GM18519 (cell line): ENCODE data around the gene NECAB2.

Source experiments
- ATAC-seq: cut with Tn5 transposase; IDR thresholded peaks from one replicate; pipeline ENCODE4 v1.9.1; 2021; ENCODE audit warnings: mild to moderate bottlenecking, moderate library complexity; ENCODE audit not compliant: unreplicated experiment, low FRiP score

Gene NECAB2

DNA sequence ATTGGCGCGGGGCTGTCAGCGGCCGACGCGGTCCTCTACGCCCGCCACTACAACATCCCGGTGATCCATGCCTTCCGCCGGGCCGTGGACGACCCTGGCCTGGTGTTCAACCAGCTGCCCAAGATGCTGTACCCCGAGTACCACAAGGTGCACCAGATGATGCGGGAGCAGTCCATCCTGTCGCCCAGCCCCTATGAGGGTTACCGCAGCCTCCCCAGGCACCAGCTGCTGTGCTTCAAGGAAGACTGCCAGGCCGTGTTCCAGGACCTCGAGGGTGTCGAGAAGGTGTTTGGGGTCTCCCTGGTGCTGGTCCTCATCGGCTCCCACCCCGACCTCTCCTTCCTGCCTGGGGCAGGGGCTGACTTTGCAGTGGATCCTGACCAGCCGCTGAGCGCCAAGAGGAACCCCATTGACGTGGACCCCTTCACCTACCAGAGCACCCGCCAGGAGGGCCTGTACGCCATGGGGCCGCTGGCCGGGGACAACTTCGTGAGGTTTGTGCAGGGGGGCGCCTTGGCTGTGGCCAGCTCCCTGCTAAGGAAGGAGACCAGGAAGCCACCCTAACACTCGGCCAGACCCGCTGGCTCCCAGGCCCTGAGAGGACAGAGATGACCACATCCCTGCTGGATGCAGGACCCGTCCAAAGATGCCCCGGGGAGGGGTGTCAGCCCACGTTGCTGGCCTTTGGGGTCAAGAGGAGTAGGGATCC is 2.4 kb upstream of the NECAB2 start:
- ATAC-seq, result no peak

DNA sequence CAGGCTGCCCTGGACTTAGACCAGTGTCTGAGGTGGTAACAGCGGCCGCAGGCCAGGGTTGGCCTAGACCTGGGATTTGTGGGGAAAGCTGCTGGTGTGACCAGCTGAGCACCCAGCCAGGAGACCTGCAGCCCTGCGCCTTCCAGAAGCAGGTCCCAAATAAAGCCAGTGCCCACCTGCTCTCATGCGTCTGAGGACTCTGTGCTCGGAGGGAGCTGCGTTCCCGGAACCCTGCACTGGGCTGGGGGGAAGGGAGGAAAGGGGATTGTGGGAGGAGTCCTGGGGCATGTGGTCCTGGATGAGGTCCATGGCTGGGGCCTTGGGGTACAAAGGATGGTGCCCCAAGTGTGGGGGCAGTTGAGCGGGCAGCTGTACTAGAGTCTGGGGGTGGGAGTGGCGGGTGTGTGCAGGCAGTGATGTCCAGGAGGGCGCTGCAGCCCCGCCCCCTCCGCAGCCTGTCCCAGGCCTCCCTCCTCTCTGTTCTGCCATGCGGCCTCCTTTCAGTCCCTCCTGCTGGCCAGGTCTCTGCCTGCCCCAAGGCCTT is 1.8 kb upstream of the NECAB2 start:
- no peak for ATAC-seq

DNA sequence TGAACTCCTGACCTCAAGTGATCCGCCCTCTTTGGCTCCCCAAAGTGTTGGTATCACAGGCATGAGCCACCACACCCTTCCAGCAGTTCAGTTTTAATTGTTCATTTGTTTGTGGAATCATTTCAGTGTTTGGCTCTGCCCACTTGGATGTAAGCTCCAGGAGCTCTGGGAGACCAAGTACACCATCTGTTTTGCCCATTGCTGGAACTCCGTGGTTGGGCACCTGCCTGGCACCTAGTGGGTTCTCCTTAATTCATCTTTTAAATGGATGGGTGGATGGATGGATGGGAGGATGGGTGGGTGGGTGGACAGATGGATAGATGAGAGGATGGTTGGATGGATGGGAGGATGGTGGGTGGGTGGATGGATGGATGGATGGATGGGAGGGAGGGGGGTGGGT is 953 bp upstream of the NECAB2 start:
- no peak for ATAC-seq

DNA sequence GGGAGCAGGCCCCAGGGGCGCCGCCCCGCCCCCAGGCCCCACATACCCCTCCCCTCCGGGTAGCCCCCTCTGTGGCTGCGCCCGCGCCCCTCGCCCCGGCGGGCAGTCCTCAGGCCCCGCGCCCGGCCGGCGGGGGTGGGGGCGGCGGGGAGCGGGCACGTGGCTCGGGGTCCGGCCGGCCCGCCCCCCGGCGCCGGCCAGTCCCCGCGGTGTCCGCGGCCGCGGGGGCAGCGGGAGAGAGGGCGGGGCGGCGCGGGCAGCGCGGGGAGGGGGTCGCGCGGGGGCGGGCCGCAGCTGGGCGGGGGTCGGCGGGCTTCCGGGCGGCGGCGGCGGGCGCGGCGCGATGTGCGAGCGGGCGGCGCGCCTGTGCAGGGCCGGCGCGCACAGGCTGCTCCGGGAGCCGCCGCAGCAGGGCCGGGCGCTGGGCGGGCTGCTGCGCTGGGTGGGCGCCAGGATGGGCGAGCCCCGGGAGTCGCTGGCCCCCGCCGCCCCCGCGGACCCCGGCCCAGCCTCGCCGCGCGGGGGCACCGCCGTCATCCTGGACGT is 335 bp downstream of the NECAB2 start:
- ATAC-seq, result no peak

DNA sequence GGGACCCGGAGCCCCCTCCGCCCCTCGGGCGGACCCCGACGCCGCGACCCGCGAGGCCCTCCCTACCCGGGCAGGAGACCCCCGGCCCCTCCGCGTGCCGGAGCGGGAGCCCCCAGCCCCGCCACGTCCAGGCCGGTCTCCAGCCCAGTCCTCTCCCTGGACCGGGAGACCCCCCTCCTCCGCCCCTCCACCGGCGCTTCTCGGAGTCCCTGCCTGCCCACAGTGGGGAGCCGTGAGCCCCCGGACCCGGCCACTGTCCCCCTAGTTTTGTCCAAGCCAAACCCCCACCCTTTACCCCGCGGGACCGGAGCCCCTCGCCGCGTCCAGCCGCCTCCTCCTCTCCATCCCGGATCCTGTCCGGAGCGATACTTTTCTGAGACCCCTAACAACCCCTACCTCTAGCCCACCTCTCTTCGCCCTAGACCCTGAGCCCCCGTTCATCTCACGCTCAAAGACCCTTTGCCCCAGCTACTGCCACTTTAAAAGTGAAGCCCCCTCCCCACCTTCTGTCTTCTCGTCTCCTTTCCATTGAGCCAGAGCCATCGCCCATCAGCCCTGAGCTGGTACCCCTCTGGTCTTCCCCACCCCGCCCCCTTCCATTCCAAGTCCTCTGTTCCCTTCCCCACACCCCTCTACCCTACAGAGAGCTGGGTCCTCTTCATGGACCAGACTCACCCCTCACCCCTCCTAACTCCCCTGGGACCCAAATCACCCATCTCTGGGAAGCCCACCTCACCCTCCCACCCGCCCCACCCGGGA is 1.0 kb downstream of the NECAB2 start:
- ATAC-seq, result no peak

DNA sequence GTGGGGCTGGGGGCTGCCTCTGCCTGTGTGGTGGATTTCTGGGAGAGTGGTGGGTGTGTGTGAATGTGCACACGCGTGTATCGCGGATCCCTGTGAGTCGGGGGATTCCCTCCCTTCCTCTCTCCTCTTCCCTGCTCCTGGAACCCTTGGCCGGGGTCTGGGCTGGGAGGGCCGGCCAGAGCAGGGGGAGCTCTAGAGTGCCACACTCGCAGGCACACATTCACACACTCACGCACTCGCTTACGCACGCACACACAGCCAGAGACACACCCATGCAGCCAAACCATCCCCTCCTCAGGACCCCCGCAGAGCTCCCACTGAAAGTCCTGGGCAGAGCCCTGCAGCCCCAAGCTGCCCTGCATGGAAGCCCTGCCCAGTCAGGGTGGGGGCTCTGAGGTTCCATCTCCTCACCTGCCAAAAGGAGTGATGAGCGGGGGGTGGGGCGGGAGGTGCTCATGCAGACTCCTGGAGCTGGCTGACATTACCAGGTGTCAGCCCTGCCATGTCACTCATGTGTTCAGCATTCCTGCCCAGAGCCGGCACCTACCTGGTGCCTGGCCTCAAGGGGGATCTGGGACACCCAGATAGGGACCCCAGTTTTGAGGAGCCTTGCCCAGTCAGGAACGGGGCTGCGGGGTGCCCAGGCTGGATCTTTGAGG is 1.9 kb downstream of the NECAB2 start:
- ATAC-seq, result no peak

DNA sequence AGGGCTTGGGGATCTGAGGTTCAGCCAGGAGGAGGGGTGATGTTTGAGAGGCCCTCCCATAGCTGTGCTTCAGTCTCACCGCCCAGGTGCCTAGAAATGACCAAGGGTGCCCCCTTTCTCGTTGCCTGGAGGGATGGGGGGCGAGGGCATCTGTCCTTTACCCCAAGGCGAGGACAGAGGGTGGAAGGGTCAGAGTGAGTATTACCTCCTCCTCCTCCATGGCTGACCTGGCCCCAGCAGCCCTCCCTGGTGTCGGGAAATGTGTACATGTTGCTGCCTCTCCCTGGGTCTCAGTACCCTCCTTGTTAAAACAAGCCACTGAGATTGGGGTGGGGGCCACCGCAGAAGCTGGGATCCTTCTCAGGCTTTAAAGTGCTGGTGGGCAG is 2.4 kb downstream of the NECAB2 start:
- ATAC-seq, result no peak

DNA sequence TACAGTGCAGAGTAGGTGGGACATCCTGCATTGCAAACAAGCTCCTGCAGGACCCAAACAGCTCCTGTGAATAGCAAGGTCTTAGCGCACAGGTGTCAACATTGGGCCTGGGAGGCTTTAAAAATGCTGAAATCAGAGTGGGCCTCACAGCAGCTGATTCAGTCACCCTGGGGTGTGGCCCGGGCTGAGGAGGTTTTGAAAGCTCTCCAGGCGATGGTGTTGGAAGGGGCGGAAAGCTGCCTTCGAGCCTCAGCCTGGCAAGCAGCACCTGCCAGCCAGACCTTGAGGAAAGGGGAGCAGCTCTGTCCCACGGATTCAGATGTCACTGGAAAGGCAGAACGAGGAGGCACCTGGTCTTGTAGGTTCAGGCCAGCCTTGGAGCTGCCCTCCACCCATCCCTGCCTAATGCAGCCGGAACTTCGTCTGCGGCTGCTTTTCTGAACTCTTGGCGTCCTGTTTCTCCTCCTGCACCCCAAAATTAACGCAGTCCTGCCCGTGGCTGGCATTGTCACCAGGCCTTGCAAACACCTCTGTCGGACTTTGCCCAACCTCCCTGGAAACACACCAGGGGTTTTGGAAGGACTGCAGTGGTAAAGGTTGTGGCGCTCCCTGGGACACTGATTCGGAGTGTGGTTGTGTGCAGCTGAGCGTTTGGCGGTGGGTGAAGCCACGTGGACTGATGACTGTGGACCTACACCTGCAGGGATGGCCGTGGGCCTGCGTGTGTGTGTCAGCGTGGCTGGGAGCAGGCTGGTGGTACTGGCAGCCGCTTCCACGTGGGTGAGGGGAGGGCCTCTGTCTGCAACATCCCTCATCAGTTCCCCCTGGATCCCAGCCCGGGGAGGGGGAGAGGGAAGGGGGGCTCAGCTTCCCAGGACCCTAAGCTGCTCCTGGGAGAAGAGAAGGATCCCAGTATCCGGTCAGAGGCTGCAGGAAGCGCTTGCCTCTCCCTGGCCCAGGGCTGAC is 3.4 kb downstream of the NECAB2 start:
- no peak for ATAC-seq

DNA sequence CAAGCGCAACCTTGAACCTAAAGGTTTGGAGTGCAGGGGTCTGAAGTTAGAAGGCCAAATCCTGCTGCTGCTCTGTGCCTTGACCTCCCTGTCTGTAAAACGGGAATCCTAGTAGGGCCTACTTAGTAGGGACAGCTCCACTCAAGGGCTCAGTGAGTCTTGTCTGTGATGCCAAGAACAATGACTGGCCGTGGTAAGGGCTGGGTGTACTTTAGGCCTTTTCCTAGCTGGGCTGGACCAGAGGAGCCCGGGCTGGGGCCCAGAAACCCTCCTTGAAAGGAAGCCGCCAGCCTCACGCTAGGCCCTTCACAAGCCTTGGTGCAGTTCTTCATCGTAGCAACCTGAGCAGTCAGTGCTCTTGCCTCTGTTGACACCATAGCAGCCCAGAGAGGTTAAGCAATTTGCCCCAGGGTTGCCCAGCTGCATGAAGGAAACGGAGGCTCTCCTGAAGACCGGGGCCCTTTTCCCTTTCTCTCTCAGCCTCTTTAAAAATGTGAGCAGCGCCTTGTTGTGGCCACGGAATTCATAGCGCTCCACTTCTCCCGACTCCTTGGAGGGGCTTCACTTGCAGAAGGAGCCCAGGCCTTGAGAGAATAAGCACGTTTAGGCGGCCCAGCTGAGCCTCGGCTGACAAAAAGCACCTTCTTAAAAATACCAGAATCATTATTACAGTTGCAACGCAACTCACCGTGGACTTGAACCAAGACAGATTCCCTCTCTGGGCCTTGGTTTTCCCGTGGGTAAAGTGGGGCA is 4.4 kb downstream of the NECAB2 start:
- no peak for ATAC-seq

DNA sequence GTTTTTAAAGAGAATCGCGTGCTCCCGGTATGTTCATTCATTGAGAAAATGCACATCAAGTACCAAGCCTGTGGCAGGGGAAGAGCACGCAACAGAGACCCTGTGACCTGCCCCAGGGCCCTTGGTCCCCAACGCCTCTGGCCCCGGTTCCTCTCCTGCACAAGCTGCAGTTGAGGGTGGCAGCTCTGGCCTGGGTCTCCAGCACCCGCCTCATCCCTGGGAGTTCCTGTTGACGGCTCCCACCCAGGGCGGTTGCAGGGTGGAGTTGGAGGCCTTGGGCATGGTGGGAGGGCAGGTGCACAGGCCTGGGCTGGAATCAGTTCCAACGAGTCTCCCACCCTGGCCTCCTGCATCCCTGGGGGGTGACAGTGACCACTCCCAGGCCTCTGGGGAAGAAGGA is 5.0 kb downstream of the NECAB2 start:
- no peak for ATAC-seq

DNA sequence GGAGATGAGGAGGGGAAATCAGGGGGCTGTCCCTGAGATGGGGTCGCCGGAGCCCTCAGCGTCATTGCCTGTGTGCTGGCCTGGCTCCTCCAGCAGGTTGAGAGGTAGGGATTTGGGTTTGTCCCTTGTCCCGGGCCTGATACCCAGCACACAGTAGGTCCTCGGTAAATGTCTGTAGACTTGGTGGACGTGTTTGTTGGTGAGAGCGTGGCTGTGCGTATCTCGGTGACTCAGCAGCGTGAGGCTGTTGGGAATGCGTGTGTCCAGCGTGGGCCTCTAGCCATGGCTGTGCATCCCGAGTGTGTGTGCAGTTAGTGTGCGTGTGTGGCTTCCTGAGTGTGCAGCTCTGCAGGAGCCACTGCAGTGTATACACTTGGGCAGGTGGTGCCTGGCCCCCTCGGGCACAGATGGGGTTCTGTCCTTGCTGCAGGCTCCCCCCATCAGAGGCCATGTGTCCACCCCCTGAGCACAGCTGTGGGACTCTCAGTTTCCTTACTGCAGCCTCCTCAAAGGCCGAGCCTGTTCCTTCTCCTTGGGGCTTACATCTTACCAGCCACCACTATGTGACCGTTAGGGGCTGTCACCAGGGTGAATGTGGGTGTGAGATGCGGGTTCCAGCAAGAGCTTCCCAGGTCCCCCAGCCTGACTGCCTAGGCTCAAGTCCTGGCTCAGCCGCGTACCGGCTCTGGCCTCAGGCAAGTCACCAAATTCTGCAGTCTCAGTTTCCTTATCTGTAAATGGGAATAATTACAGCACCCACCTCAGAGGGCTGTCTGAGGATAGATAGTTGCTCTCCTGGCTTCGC is 5.7 kb downstream of the NECAB2 start:
- no peak for ATAC-seq

DNA sequence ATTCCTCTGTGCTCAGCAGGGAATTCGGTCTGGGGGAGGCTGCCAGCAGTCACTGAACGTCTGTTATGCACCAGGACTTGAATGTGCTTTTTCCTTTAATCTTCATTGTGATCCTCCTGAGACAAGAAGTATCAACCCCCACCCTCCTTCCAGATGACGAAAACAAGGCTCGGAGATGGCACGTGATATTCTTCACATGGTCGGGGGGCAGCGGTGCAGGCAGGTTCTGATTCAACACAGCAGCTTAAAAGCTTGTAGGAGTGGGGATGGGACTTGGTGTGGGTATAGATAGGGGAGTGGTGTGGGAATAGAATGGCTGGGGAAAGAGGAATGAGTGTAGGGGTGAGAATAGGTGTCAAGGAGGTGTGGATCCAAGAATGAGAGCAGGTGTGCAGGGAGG is 6.4 kb downstream of the NECAB2 start:
- no peak for ATAC-seq

DNA sequence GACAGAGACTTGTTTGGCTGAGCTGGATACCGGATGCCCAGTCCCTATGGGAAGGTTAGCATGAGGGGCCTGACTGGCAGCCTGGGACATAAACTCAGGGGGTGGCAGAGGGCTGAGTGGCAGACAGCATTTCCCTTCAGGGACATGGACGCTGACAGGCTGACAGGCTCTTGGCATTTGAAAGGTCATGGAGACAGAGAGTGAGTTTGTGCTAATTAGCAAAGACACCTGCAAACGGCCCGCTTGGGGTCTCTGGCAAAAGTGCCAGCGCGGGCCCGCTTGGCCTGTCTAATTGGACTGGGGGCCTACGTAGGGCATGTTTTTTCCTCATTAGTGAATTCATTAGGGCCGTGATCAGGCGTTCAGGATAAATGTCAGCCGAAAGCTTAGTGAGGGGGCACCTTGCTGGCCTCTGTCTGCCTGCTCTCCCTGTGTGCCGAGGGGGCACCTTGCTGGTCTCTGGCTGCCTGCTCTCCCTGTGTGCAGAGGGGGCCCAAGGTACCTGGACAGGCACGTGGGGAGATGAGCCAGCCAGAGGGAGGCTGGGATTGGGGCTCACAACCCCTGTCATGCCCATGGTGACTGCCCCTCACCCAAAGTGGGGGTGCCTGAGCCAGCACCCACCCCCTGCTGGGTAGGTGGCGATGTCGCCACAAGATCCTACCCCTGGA is 7.7 kb downstream of the NECAB2 start:
- no peak for ATAC-seq

DNA sequence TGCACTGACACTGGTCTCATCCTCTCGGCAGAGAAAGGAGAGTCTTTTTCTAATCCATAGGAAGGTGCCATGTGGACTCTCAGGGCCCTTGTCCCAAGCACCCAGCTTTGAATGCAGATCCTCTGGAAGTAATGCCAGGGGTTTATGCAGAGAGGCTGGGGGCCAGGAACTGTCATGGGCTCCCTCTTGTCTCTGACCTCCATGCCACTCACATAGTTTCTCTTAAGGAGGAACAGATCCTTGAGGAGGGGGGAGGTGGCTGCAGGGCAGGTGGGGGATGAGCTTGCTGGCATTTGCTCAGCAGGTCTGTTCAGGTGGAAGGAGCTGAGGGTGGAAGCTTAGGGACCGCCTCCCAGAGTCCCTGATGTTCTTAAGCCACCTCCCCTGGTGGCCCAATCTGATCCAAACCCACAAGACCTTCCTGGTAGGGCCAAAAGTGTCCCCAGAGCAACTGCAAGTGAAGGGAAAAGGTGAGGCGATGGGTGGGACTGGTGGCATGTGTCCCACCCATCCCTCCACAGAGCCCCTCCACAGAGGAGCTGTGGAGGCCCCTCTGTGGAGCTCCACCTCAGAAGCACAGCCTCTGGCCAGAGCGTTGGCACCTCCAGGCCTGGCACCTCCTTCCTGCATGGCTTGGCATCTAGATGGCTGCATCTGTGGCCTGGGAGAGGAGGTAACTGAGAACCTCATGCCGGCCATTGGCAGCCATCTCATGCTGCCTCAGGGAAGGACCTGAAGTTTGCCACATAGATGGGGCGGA is 9.2 kb downstream of the NECAB2 start:
- ATAC-seq, result no peak

DNA sequence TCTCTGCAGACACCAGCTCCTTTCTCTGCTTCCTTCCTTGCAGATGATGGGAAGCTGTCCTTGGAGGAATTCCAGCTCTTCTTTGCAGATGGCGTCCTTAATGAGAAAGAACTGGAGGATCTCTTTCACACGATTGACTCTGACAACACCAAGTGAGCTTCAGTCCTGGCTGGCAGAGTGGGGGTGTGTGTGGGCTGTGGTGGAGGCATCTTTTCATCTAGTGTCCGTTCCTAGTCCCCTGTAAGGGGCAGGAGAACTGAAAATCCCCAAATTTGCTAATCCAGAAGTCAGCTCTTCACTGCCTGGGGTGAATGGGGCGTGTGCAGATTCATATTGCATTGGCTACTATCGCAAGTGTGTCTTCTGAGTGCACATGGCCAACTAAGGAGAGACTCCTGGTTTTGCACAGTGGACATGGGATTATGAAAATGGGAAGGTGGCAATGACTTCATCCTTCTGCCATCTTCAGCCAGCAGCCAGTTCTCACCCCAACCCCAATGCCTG is 10.4 kb downstream of the NECAB2 start:
- ATAC-seq, result no peak

DNA sequence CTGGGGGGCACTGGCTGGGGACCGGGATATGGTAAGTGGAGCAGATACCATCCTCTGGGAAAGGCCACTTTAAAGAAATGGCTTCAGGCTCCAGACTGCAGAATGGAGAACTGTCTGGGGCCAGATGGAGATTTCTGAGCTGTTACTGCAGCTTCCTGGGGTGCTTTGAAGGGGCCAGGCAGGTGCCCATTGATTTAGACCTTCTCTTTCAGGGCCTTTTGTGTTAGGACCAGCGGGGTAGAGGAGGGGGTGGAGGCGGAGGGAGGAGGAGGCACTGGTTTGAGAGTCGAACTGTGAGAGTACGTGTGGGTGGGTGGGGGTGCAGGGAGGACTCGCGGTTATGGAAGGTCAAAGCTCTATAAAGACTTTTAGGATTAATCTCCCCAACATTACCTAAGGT is 11.4 kb downstream of the NECAB2 start:
- no peak for ATAC-seq

DNA sequence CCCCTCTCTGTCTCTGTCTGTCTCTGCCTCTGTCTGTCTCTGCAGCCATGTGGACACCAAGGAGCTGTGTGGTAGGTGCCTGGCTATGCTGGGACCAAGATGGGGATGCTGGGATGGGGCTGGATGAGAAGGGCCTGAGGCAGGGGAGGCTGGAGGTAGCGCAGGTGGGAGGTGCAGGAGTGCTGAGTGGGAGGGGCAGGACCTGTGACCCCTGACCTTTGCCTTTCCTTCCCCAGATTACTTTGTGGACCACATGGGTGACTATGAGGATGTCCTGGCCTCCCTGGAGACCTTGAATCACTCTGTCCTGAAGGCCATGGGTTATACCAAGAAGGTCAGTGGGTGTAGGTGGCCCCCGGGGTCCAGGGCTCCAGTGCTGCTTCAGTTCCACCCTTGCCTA is 12.8 kb downstream of the NECAB2 start:
- no peak for ATAC-seq
